K562 (cell line): Measurements from ENCODE around the gene SUMF1. TPM values are rescaled to one million over a fixed set of nuclear protein-coding genes. Genes with fewer than 3 reads are reported as not detected.
A peak's percentile ranks its signal among the peaks of the same experiment; 100 is the strongest.

Experiments used
- ATAC-seq: fragments of 200-7000 bp; cut with Tn5 transposase; 3 replicates; pipeline ENCODE4 v1.9.1; 2020; ENCODE audit warnings: moderate library complexity
- BruUV-seq: library from RNA; stranded (reverse); fragments of 400-500 nt; replicated peaks from 2 replicates; lab custom pipeline; 2021; lab: Mats Ljungman, UMichigan
- CTCF ChIA-PET: fragments of 300-600 bp; formaldehyde crosslinking; extraction: SDS; loops from one replicate; lab custom pipeline; 2021; ENCODE audit warnings: low intra/inter-chr PET ratio; lab: Yijun Ruan, JAX
- POLR2A ChIA-PET: fragments of 300-600, 350-650 bp; sonication (Branson Sonifier 250); formaldehyde crosslinking; extraction: SDS; loops from one replicate; lab custom pipeline; 2021; ENCODE audit warnings: antibody characterized with exemption, inconsistent platforms; lab: Yijun Ruan, JAX
- DNase-seq, 4 experiments: peaks; one replicate each; pipeline versions ENCODE4 v3.0.0 to v3.0.0-alpha.2; 2011 to 2018; ENCODE audit warnings: low spot score in 3 of 4, mixed read lengths in 3 of 4; ENCODE audit errors: extremely low read depth in 1 of 4
- FAIRE-seq: peaks from 2 replicates; lab custom pipeline; 2011; peaks lifted over from hg19 to GRCh38; lab: Jason Lieb, UNC
- H2AFZ ChIP-seq: 2 replicates; pipeline ENCODE4 v1.6.0; 2011; ENCODE audit warnings: low read depth, low read length, control low read depth, inconsistent platforms
- H3K27ac ChIP-seq: fragments of 200-600 bp; 3 replicates; pipeline ENCODE4 v1.8.0; 2011; ENCODE audit warnings: low read depth, mild to moderate bottlenecking, control low read depth, inconsistent platforms, low read length, moderate library complexity, mixed read lengths; ENCODE audit errors: extremely low read depth
- H3K27me3 ChIP-seq, 2 experiments: fragments of 300-600 bp in 1 of 2; 2 replicates in 1 of 2; 3 replicates in 1 of 2; pipeline versions ENCODE4 v1.6.0 to v1.8.0; 2011; ENCODE audit warnings: inconsistent platforms in 2 of 2, low read length in 2 of 2, mild to moderate bottlenecking in 1 of 2, mixed read lengths in 1 of 2, moderate library complexity in 1 of 2; ENCODE audit not compliant: control insufficient read depth in 2 of 2, insufficient read depth in 2 of 2
- H3K36me3 ChIP-seq: fragments of 300-600 bp; 3 replicates; pipeline ENCODE4 v1.8.0; 2011; ENCODE audit warnings: mild to moderate bottlenecking, low read length, inconsistent platforms; ENCODE audit not compliant: control insufficient read depth, insufficient read depth
- H3K4me1 ChIP-seq, 2 experiments: fragments of 200-600 bp in 1 of 2; replicated peaks in 1 of 2; 2 replicates in 1 of 2; 3 replicates in 1 of 2; pipeline versions ENCODE4 v1.5.1 to v1.8.0; 2011; ENCODE audit warnings: inconsistent platforms in 2 of 2, low read length in 2 of 2, mild to moderate bottlenecking in 1 of 2, mixed read lengths in 1 of 2, moderate library complexity in 1 of 2; ENCODE audit not compliant: control insufficient read depth in 2 of 2, insufficient read depth in 2 of 2
- H3K4me2 ChIP-seq: 2 replicates; pipeline ENCODE4 v1.6.1; 2011; ENCODE audit warnings: low read length, control low read depth, inconsistent platforms, mixed read lengths; ENCODE audit not compliant: insufficient read depth
- H3K4me3 ChIP-seq: fragments of 200-600 bp; sonication (generic), shearing (Covaris generic); 2 replicates; pipeline ENCODE4 v1.5.1; 2016; ENCODE audit warnings: control low read depth, inconsistent platforms
- H3K79me2 ChIP-seq: fragments of 200-600 bp; 3 replicates; pipeline ENCODE4 v1.8.0; 2011; ENCODE audit warnings: low read length, inconsistent platforms; ENCODE audit not compliant: control insufficient read depth, insufficient read depth
- H3K9ac ChIP-seq, 2 experiments: 2 replicates each; pipeline versions ENCODE4 v1.6.0 to v1.6.1; 2011; ENCODE audit warnings: low read depth in 2 of 2, low read length in 2 of 2, control low read depth in 1 of 2, inconsistent platforms in 1 of 2, mild to moderate bottlenecking in 1 of 2, mixed read lengths in 1 of 2; ENCODE audit not compliant: insufficient read depth in 1 of 2
- H3K9me1 ChIP-seq: one replicate; pipeline ENCODE4 v1.6.0; 2011; ENCODE audit warnings: inconsistent platforms, mild to moderate bottlenecking, low read length, moderate library complexity; ENCODE audit not compliant: control insufficient read depth, insufficient read depth
- H3K9me3 ChIP-seq: replicated peaks from 2 replicates; pipeline ENCODE4 v1.5.1; 2011; ENCODE audit warnings: low read depth, low read length, inconsistent platforms; ENCODE audit not compliant: control insufficient read depth, insufficient read depth
- H4K20me1 ChIP-seq: replicated peaks from 2 replicates; pipeline ENCODE4 v1.6.1; 2011; ENCODE audit warnings: low read length, inconsistent platforms, mixed read lengths; ENCODE audit not compliant: control insufficient read depth, insufficient read depth
- AFF1 ChIP-seq, 2 experiments: fragments of 450-650 bp; IDR thresholded peaks; 2 replicates each; pipeline ENCODE4 v1.6.1; 2018; ENCODE audit warnings: mild to moderate bottlenecking in 2 of 2, low read depth in 1 of 2; ENCODE audit not compliant: partially characterized antibody in 2 of 2
- CEBPG ChIP-seq, 3 experiments: fragments of 200-800 bp in 1 of 3; sonication (Bioruptor generic) in 1 of 3; sonication (generic) in 1 of 3; formaldehyde crosslinking in 1 of 3; IDR thresholded peaks in 2 of 3; conservative IDR thresholded peaks in 1 of 3; 2 replicates each; pipeline versions ENCODE4 v1.6.1 to v1.8.0; 2016 to 2022; ENCODE audit warnings: missing compliant biosample characterization in 2 of 3, missing genetic modification characterization in 2 of 3, mild to moderate bottlenecking in 1 of 3, missing genetic modification reagents in 1 of 3
- CHD1 ChIP-seq: fragments of 200-600 bp; sonication (generic); IDR thresholded peaks from one replicate; pipeline ENCODE4 v1.6.1; 2012; ENCODE audit warnings: mild to moderate bottlenecking, moderate library complexity, low read length, inconsistent platforms
- DIDO1 ChIP-seq: fragments of 450-650 bp; IDR thresholded peaks from 2 replicates; pipeline ENCODE4 v1.6.1; 2016; ENCODE audit warnings: low read depth, missing biosample characterization, missing genetic modification characterization
- NRF1 ChIP-seq, 2 experiments: fragments of 450-650 bp; IDR thresholded peaks in 1 of 2; conservative IDR thresholded peaks in 1 of 2; 2 replicates each; pipeline ENCODE4 v1.6.1; 2014; ENCODE audit warnings: mild to moderate bottlenecking in 2 of 2
- PML ChIP-seq: IDR thresholded peaks from 2 replicates; pipeline ENCODE4 v1.6.1; 2012; ENCODE audit warnings: low read length, inconsistent platforms
- WGBS: fragments of 100-300 bp; shearing (Covaris generic); methylation state at CpG from one replicate; pipeline ENCODE4 v1.1.6; 2016; ENCODE audit warnings: low coverage, mixed read lengths; ENCODE audit not compliant: insufficient coverage; ENCODE audit errors: missing lambda C conversion rate; 5-methylcytosine and 5-hydroxymethylcytosine counted together
- in situ Hi-C: fragments of 300-500 bp; cut with MboI; formaldehyde crosslinking; loops from 4 replicates; pipeline ENCODE4 v1.15.0; 2018; ENCODE audit warnings: inconsistent platforms, mixed read lengths
- intact Hi-C: fragments of 100-400 bp; cut with micrococcal nuclease; formaldehyde crosslinking; loops from 2 replicates; pipeline ENCODE4 v1.14.2; 2022
- polyA plus RNA-seq, 8 experiments: library from polyadenylated mRNA; depleted of rRNA in 4 of 8; stranded (reverse) in 5 of 8; unstranded in 3 of 8; fragments of >200 nt; fragmentation: Nextera tagmentation in 2 of 8; fragmentation: Illumina TruSeq in 1 of 8; extraction: Ambion mirVana in 2 of 8; extraction: Trizol in 1 of 8; gene quantifications; 2 replicates each; pipeline versions ENCODE4 v1.2.1 to v1.2.3, GENCODE V29; 2011 to 2014; ENCODE audit warnings: inconsistent platforms in 1 of 8, missing spikeins in 1 of 8
- total RNA-seq, 7 experiments: library from RNA; depleted of rRNA in 6 of 7; stranded (reverse); fragments of >200 nt in 6 of 7; fragmentation: Illumina TruSeq in 2 of 7; extraction: Trizol in 2 of 7; gene quantifications; 2 replicates each; pipeline versions ENCODE4 v1.2.1 to v1.2.3, GENCODE V29; 2011 to 2021; ENCODE audit warnings: low replicate concordance in 1 of 7

The SUMF1 gene
- total and polyA plus RNA-seq, 9 of the 15 experiments (the other 6 are each of a cell fraction or from before 2014, with no cell fraction given), result 1.3 to 7.4 (median 4.2) TPM

GRCh38 chr3:4426261-4426781 is 40.7 kb downstream of the SUMF1 start:
- peaks cover 0 to 8% of the 10 kb centered on the region in 2 experiments; a peak in 3 of 5 replicates for H3K4me1 ChIP-seq
- H3K4me2 ChIP-seq, result no peak overlapping the region
- ChIA-PET CTCF (no interaction called here), POLR2A (interaction anchor here (0.6 to 0.9 kb wide), 3 partner anchors 12 to 48 kb away, joined by 3 to 4 read pairs (median 3); no protein-coding TSS in a partner anchor)
- H3K9ac ChIP-seq, result no peak overlapping the region
- intact Hi-C loops, result no loop called here
- H4K20me1 ChIP-seq, result no peaks in the 10 kb centered on the region
- no peak for DNase-seq
- H3K27me3 ChIP-seq, result no peaks in the 10 kb centered on the region
- BruUV-seq, result no TSS peak
- no peak overlapping the region for H2AFZ ChIP-seq
- no peak overlapping the region for H3K27ac ChIP-seq
- H3K36me3 ChIP-seq, result no peaks in the 10 kb centered on the region
- no peaks in the 10 kb centered on the region for H3K9me1 ChIP-seq
- in situ Hi-C loops, result no loop called here
- no peak overlapping the region for H3K4me3 ChIP-seq
- TF ChIP-seq CEBPG (CRISPR knock-in tag; IDR thresholded peaks at IDR 0.05), result no peak
- TF ChIP-seq CEBPG (tag; conservative IDR thresholded peaks at IDR 0.05 in 1 of 2, IDR thresholded peaks at IDR 0.05 in 1 of 2), result 0 out of 4 replicates have a peak, but pooled peaks of 1 of the 2 experiments have one; percentile 12
- TF ChIP-seq CHD1, result no peak
- no peak for FAIRE-seq
- no peaks in the 10 kb centered on the region for H3K79me2 ChIP-seq
- H3K9me3 ChIP-seq, result no peaks in the 10 kb centered on the region
- WGBS, result 53% methylated on average over 3 of the region's 3 CpGs
- ATAC-seq, result no peak

- ATAC-seq, result no peak
- H3K9ac ChIP-seq, result no peak overlapping the region
- POLR2A ChIA-PET, result interaction anchor here (0.7 kb wide), 1 partner anchor 555 kb away, joined by 4 read pairs; no protein-coding TSS in a partner anchor
- no peaks in the 10 kb centered on the region for H3K27me3 ChIP-seq
- H3K9me3 ChIP-seq, result no peaks in the 10 kb centered on the region
- no peak for DNase-seq
- 51% methylated on average over 4 of the region's 4 CpGs for WGBS
- no peaks in the 10 kb centered on the region for H3K9me1 ChIP-seq
- no peak for TF ChIP-seq PML
- TF ChIP-seq NRF1 (conservative IDR thresholded peaks at IDR 0.05 in 1 of 2, IDR thresholded peaks at IDR 0.05 in 1 of 2), result peak in 1 of 2 experiments; percentile 49; a peak in 3 of 4 replicates
- no peak for TF ChIP-seq DIDO1
- TF ChIP-seq AFF1 (IDR thresholded peaks at IDR 0.05; ENCODE audit: low read depth in 1 of 2, partially characterized antibody in 2 of 2), result no peak
- TF ChIP-seq, all 486 proteins: peak for 1
- in situ Hi-C loops (no loop called here), intact Hi-C loops (no loop called here)
- no peak for FAIRE-seq
- Histone ChIP-seq H3K36me3 (no peaks in the 10 kb centered on the region), H3K79me2 (no peaks in the 10 kb centered on the region), H2AFZ (no peak overlapping the region), H3K4me1 (peaks cover 0 to 14% of the 10 kb centered on the region in 2 experiments; a peak in 3 of 5 replicates), H3K4me2 (no peak overlapping the region), H3K27ac (no peak overlapping the region), H4K20me1 (no peaks in the 10 kb centered on the region), H3K4me3 (no peak overlapping the region)
- CTCF ChIA-PET, result no interaction called here
- no TSS peak for BruUV-seq
These were observed 41.4 kb downstream of the SUMF1 start for GRCh38 chr3:4425707-4426106.
